Endothelial cell of umbilical vein (primary cell): ENCODE data around the gene OR2AJ1. TPM values are rescaled to one million over a fixed set of nuclear protein-coding genes. Genes with fewer than 3 reads are reported as not detected.

Experiments
- BruUV-seq: library from RNA; stranded (reverse); fragments of 400-500 nt; replicated peaks from 2 replicates; lab custom pipeline; 2021; lab: Mats Ljungman, UMichigan
- CTCF ChIA-PET: fragments of 300-600, 350-600 bp; sonication (Branson Sonifier 250); formaldehyde crosslinking; loops from one replicate; lab custom pipeline; 2021; ENCODE audit warnings: antibody characterized with exemption, inconsistent platforms; lab: Charles Lee
- POLR2A ChIA-PET: fragments of 300-600, 350-600 bp; sonication (Branson Sonifier 250); formaldehyde crosslinking; loops from one replicate; lab custom pipeline; 2021; ENCODE audit warnings: antibody characterized with exemption, inconsistent platforms; lab: Charles Lee
- DNase-seq: peaks from one replicate; pipeline ENCODE4 v3.0.0-alpha.2; 2011; ENCODE audit warnings: low read depth, low spot score
- FAIRE-seq: peaks from 2 replicates; lab custom pipeline; 2011; peaks lifted over from hg19 to GRCh38; lab: Jason Lieb, UNC
- H2AFZ ChIP-seq: 2 replicates; pipeline ENCODE4 v1.6.0; 2012; ENCODE audit warnings: low read depth, low read length, control low read depth, inconsistent platforms
- H3K27ac ChIP-seq: 2 replicates; pipeline ENCODE4 v1.5.1; 2011; ENCODE audit warnings: low read depth, mild to moderate bottlenecking, control low read depth, low read length, moderate library complexity; ENCODE audit not compliant: insufficient read depth
- H3K27me3 ChIP-seq, 2 experiments: 2 replicates each; pipeline versions ENCODE4 v1.6.0 to v1.6.1; 2011; ENCODE audit warnings: low read length in 2 of 2, mixed read lengths in 1 of 2; ENCODE audit not compliant: control insufficient read depth in 2 of 2, insufficient read depth in 2 of 2
- H3K36me3 ChIP-seq, 2 experiments: 2 replicates in 1 of 2; 3 replicates in 1 of 2; pipeline ENCODE4 v1.5.1; 2011; ENCODE audit warnings: low read length in 2 of 2, mild to moderate bottlenecking in 1 of 2, moderate library complexity in 1 of 2; ENCODE audit not compliant: control insufficient read depth in 2 of 2, insufficient read depth in 2 of 2; ENCODE audit errors: extremely low read depth in 1 of 2
- H3K4me1 ChIP-seq: 3 replicates; pipeline ENCODE4 v1.5.1; 2011; ENCODE audit warnings: mild to moderate bottlenecking, low read length; ENCODE audit not compliant: control insufficient read depth, insufficient read depth; ENCODE audit errors: extremely low read depth
- H3K4me2 ChIP-seq: 2 replicates; pipeline ENCODE4 v1.6.1; 2011; ENCODE audit warnings: low read length, control low read depth, mixed read lengths; ENCODE audit not compliant: insufficient read depth
- H3K4me3 ChIP-seq, 3 experiments: fragments of 200-600 bp in 1 of 3; sonication (generic), shearing (Covaris generic) in 1 of 3; replicated peaks in 1 of 3; 2 replicates each; pipeline ENCODE4 v1.5.1; 2011 to 2016; ENCODE audit warnings: control low read depth in 3 of 3, low read length in 3 of 3, mild to moderate bottlenecking in 2 of 3, inconsistent platforms in 1 of 3, low read depth in 1 of 3, moderate library complexity in 1 of 3; ENCODE audit not compliant: insufficient read depth in 1 of 3
- H3K79me2 ChIP-seq: 2 replicates; pipeline ENCODE4 v1.6.0; 2012; ENCODE audit warnings: low read length, inconsistent platforms; ENCODE audit not compliant: control insufficient read depth, insufficient read depth
- H3K9ac ChIP-seq: replicated peaks from 2 replicates; pipeline ENCODE3; 2011; ENCODE audit warnings: low read length, control low read depth; ENCODE audit not compliant: insufficient read depth; ENCODE audit errors: extremely low read depth
- H3K9me1 ChIP-seq: replicated peaks from 3 replicates; pipeline ENCODE4 v1.6.0; 2011; ENCODE audit warnings: mild to moderate bottlenecking, low read length; ENCODE audit not compliant: control insufficient read depth, insufficient read depth; ENCODE audit errors: extremely low read depth
- H3K9me3 ChIP-seq: replicated peaks from 2 replicates; pipeline ENCODE4 v1.5.1; 2012; ENCODE audit warnings: low read length, inconsistent platforms; ENCODE audit not compliant: control insufficient read depth, insufficient read depth
- H4K20me1 ChIP-seq: replicated peaks from 2 replicates; pipeline ENCODE3; 2011; ENCODE audit warnings: mild to moderate bottlenecking, low read length; ENCODE audit not compliant: control insufficient read depth, insufficient read depth; ENCODE audit errors: extremely low read depth
- EZH2 ChIP-seq: IDR thresholded peaks from 2 replicates; pipeline ENCODE4 v1.6.1; 2012; ENCODE audit warnings: borderline replicate concordance, low read depth, mild to moderate bottlenecking, moderate library complexity, low read length, inconsistent platforms; ENCODE audit not compliant: severe bottlenecking
- FOS ChIP-seq: IDR thresholded peaks from 2 replicates; pipeline ENCODE4 v1.6.1; 2011; ENCODE audit warnings: mild to moderate bottlenecking, low read length, moderate library complexity, borderline replicate concordance; ENCODE audit not compliant: insufficient read depth
- GATA2 ChIP-seq: IDR thresholded peaks from 2 replicates; pipeline ENCODE4 v1.7.0; 2011; ENCODE audit warnings: low read depth, mild to moderate bottlenecking, moderate library complexity, mixed read lengths, low read length; ENCODE audit not compliant: insufficient read length, insufficient read depth
- JUN ChIP-seq: IDR thresholded peaks from 2 replicates; pipeline ENCODE4 v1.6.1; 2011; ENCODE audit warnings: borderline replicate concordance, low read depth; ENCODE audit not compliant: insufficient read length, insufficient read depth
- MYC ChIP-seq: IDR thresholded peaks from one replicate; pipeline ENCODE4 v1.6.1; 2011; ENCODE audit warnings: mild to moderate bottlenecking, low read depth, low read length
- POLR2A ChIP-seq: IDR thresholded peaks from 2 replicates; pipeline ENCODE4 v1.6.1; 2012; ENCODE audit warnings: low read depth, mild to moderate bottlenecking, control low read depth, low read length
- POLR2AphosphoS5 ChIP-seq: IDR thresholded peaks from 2 replicates; pipeline ENCODE4 v1.6.1; 2012; ENCODE audit warnings: low read depth, mild to moderate bottlenecking, control low read depth, low read length, moderate library complexity; ENCODE audit not compliant: insufficient read depth
- dilution Hi-C: fragments of 300-500 bp; cut with MboI; formaldehyde crosslinking; loops from one replicate; pipeline ENCODE4 v1.15.0; 2019; ENCODE audit warnings: low sequenced_read_pairs; ENCODE audit not compliant: extremely low pct_ligation_motif_present
- intact Hi-C: fragments of 100-400 bp; cut with micrococcal nuclease; formaldehyde crosslinking; loops from one replicate; pipeline ENCODE4 v1.10.0; 2022
- polyA plus RNA-seq, 4 experiments: library from polyadenylated mRNA; depleted of rRNA in 3 of 4; stranded (reverse) in 3 of 4; unstranded in 1 of 4; fragments of >200 nt; gene quantifications; 2 replicates each; pipeline versions ENCODE4 v1.2.1 to v1.2.3, GENCODE V29; 2011 to 2012; ENCODE audit warnings: missing spikeins in 1 of 4
- total RNA-seq: library from RNA; stranded (reverse); gene quantifications from 2 replicates; pipeline ENCODE4 v1.2.3, GENCODE V29; 2021
- TF ChIP-seq, protein P1 (sequence below): IDR thresholded peaks from 2 replicates; pipeline ENCODE4 v1.6.1; 2011; ENCODE audit not compliant: insufficient read depth, insufficient read length
- TF ChIP-seq, protein P2 (sequence below), 2 donors: IDR thresholded peaks; 1 replicate in 1 of 2; 2 replicates in 1 of 2; pipeline ENCODE4 v1.5.1; 2011; ENCODE audit warnings: low read length in 2 of 2, mild to moderate bottlenecking in 2 of 2, moderate library complexity in 2 of 2, control low read depth in 1 of 2, inconsistent platforms in 1 of 2, low read depth in 1 of 2; ENCODE audit not compliant: insufficient read depth in 1 of 2; ENCODE audit errors: extremely low read depth in 1 of 2

Gene OR2AJ1
- total and polyA plus RNA-seq, 2 donors (not counting 3 experiments of a cell fraction or from before 2014, with no cell fraction given) = not detected

DNA sequence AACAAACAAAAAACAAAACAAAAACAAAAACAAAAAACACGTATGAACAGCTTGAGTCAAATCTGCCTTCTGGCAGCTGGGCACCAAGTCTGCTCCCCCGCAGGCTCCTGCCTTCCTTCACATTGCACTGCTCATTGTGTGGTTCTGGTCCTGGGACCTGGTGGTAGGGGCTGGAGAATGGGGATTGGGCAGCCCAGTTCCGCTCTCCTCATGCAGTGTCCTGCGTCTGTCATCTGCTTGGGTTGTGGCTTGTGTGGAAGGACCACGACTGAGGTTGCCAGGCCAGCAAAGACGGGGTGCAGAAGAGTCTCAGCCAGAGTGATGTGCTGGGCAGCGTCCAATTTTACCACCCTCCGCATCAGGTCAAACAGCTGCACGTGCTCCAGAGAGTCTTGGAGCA is 11.1 kb downstream of the OR2AJ1 start:
- H3K36me3 ChIP-seq = no peaks in the 10 kb centered on the region
- no peaks in the 10 kb centered on the region for H3K9me1 ChIP-seq
- H3K27me3 ChIP-seq = no peaks in the 10 kb centered on the region
- intact Hi-C loops (no loop called here), dilution Hi-C loops (no loop called here)
- no peak overlapping the region for H3K4me3 ChIP-seq
- ChIA-PET CTCF (no interaction called here), POLR2A (no interaction called here)
- H3K4me2 ChIP-seq = no peak overlapping the region
- H3K27ac ChIP-seq = no peak overlapping the region
- DNase-seq (no peak), FAIRE-seq (no peak)
- BruUV-seq = no TSS peak
- H4K20me1 ChIP-seq = no peaks in the 10 kb centered on the region
- no peak overlapping the region for H3K9ac ChIP-seq
- no peaks in the 10 kb centered on the region for H3K79me2 ChIP-seq
- TF ChIP-seq, protein P1, sequence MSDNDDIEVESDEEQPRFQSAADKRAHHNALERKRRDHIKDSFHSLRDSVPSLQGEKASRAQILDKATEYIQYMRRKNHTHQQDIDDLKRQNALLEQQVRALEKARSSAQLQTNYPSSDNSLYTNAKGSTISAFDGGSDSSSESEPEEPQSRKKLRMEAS = no peak
- H2AFZ ChIP-seq = no peak overlapping the region
- H3K4me1 ChIP-seq = no peaks in the 10 kb centered on the region
- peaks cover 6% of the 10 kb centered on the region for H3K9me3 ChIP-seq

DNA sequence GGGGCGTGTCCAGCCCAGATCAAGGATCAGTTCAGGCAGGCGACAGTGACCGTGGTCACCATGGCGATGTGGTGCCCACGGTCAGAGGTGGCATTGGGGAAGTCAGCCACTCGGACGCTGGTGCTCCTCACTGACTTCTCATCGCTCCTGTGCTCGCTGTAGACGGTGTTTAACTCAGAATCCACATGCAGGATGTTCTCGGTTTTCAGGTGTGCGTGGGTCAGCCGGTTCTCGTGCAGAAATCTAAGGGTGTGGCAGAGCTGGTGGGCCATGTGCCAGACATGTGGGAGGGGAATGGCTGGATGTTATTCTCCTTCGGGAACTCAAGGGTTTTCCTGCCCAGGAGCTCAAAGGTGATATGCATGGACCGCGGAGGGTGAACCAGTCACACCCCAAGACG is 11.7 kb downstream of the OR2AJ1 start:
- intact Hi-C loops = no loop called here
- CTCF ChIA-PET = no interaction called here
- dilution Hi-C loops = no loop called here

More for the DNA sequence above, 11.7 kb downstream of the OR2AJ1 start:
- Histone ChIP-seq H3K9me3 (peaks cover 6% of the 10 kb centered on the region), H3K9me1 (no peaks in the 10 kb centered on the region), H4K20me1 (no peaks in the 10 kb centered on the region), H2AFZ (no peak overlapping the region), H3K27ac (no peak overlapping the region), H3K9ac (no peak overlapping the region), H3K36me3 (no peaks in the 10 kb centered on the region), H3K79me2 (no peaks in the 10 kb centered on the region), H3K4me2 (no peak overlapping the region), H3K4me1 (no peaks in the 10 kb centered on the region), H3K4me3 (no peak overlapping the region), H3K27me3 (no peaks in the 10 kb centered on the region)
- DNase-seq (no peak), FAIRE-seq (no peak)
- no TSS peak for BruUV-seq
- POLR2A ChIA-PET = no interaction called here
- TF ChIP-seq MYC (no peak), POLR2A (no peak), POLR2AphosphoS5 (no peak), JUN (no peak), FOS (no peak), GATA2 (no peak), EZH2 (no peak)
- TF ChIP-seq, protein P1 = no peak
- TF ChIP-seq, protein P2, sequence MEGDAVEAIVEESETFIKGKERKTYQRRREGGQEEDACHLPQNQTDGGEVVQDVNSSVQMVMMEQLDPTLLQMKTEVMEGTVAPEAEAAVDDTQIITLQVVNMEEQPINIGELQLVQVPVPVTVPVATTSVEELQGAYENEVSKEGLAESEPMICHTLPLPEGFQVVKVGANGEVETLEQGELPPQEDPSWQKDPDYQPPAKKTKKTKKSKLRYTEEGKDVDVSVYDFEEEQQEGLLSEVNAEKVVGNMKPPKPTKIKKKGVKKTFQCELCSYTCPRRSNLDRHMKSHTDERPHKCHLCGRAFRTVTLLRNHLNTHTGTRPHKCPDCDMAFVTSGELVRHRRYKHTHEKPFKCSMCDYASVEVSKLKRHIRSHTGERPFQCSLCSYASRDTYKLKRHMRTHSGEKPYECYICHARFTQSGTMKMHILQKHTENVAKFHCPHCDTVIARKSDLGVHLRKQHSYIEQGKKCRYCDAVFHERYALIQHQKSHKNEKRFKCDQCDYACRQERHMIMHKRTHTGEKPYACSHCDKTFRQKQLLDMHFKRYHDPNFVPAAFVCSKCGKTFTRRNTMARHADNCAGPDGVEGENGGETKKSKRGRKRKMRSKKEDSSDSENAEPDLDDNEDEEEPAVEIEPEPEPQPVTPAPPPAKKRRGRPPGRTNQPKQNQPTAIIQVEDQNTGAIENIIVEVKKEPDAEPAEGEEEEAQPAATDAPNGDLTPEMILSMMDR (IDR thresholded peaks at IDR 0.05; ENCODE audit: extremely low read depth in 1 of 2, insufficient read depth in 1 of 2, low read depth in 1 of 2, low read length in 2 of 2) = no peak
